Endodermal cell (in vitro differentiated cells): ENCODE data around the gene KLK7. TPM values are rescaled to one million over a fixed set of nuclear protein-coding genes. Genes with fewer than 3 reads are reported as not detected.

Experiments used
- DNase-seq: peaks from one replicate; pipeline ENCODE4 v3.0.0-alpha.2; 2017
- H3K27ac ChIP-seq: 2 replicates; pipeline ENCODE4 v1.5.1; 2013; ENCODE audit warnings: mild to moderate bottlenecking, low read depth, low read length, moderate library complexity
- H3K27me3 ChIP-seq: 2 replicates; pipeline ENCODE4 v1.6.1; 2013; ENCODE audit warnings: mild to moderate bottlenecking, low read length, moderate library complexity; ENCODE audit not compliant: insufficient read depth, control insufficient read depth, poor library complexity, severe bottlenecking
- H3K36me3 ChIP-seq: 2 replicates; pipeline ENCODE4 v1.7.0; 2013; ENCODE audit warnings: mild to moderate bottlenecking, low read length, moderate library complexity; ENCODE audit not compliant: control insufficient read depth, insufficient read depth
- H3K4me1 ChIP-seq: one replicate; pipeline ENCODE4 v1.7.0; 2013; ENCODE audit warnings: low read length; ENCODE audit not compliant: control insufficient read depth, insufficient read depth
- H3K4me3 ChIP-seq: 2 replicates; pipeline ENCODE4 v1.5.1; 2013; ENCODE audit warnings: mild to moderate bottlenecking, low read length, moderate library complexity
- H3K9ac ChIP-seq: 2 replicates; pipeline ENCODE4 v1.6.1; 2013; ENCODE audit warnings: mild to moderate bottlenecking, low read length, moderate library complexity; ENCODE audit not compliant: poor library complexity, severe bottlenecking; ENCODE audit errors: extremely low read depth
- H3K9me3 ChIP-seq: 2 replicates; pipeline ENCODE4 v1.6.1; 2013; ENCODE audit warnings: mild to moderate bottlenecking, low read length, moderate library complexity; ENCODE audit not compliant: control insufficient read depth
- H3K27ac Mint-ChIP-seq: 2 replicates; pipeline ENCODE4 v1.8.0; 2020; ENCODE audit warnings: mixed read lengths
- H3K27me3 Mint-ChIP-seq: 2 replicates; pipeline ENCODE4 v1.8.0; 2021; ENCODE audit warnings: mild to moderate bottlenecking, mixed read lengths; ENCODE audit not compliant: insufficient read depth
- H3K36me3 Mint-ChIP-seq: 2 replicates; pipeline ENCODE4 v1.8.0; 2020; ENCODE audit warnings: low read depth, mixed read lengths
- H3K4me1 Mint-ChIP-seq: 2 replicates; pipeline ENCODE4 v1.8.0; 2020; ENCODE audit warnings: mixed read lengths
- H3K4me3 Mint-ChIP-seq: 2 replicates; pipeline ENCODE4 v1.8.0; 2020; ENCODE audit warnings: mild to moderate bottlenecking, moderate library complexity, mixed read lengths
- H3K9me3 Mint-ChIP-seq: 2 replicates; pipeline ENCODE4 v1.8.0; 2020; ENCODE audit warnings: mild to moderate bottlenecking, mixed read lengths
- CTCF ChIP-seq: fragments of 200-600 bp; sonication (generic); conservative IDR thresholded peaks from 2 replicates; pipeline ENCODE4 v1.5.0; 2021; ENCODE audit warnings: antibody characterized with exemption, mild to moderate bottlenecking
- WGBS, 2 experiments: methylation state at CpG; one replicate each; pipeline versions ENCODE4 v1.1.5 to v1.1.7; 2013; ENCODE audit warnings: missing lambda C conversion rate in 2 of 2, mixed read lengths in 1 of 2; ENCODE audit not compliant: insufficient coverage in 1 of 2, insufficient read length in 1 of 2; 5-methylcytosine and 5-hydroxymethylcytosine counted together
- total RNA-seq, 2 donors: library from RNA; stranded (reverse); fragmentation: NEBNext Ultra II Directional in 1 of 2; extraction: Animal tissue kit (Norgen Biotek cat#: 25700) in 1 of 2; gene quantifications; 2 replicates in 1 of 2; 3 replicates in 1 of 2; pipeline ENCODE4 v1.2.1, GENCODE V29; 2021

The KLK7 gene
- total RNA-seq, 2 donors from 2014 or later = not detected

DNA sequence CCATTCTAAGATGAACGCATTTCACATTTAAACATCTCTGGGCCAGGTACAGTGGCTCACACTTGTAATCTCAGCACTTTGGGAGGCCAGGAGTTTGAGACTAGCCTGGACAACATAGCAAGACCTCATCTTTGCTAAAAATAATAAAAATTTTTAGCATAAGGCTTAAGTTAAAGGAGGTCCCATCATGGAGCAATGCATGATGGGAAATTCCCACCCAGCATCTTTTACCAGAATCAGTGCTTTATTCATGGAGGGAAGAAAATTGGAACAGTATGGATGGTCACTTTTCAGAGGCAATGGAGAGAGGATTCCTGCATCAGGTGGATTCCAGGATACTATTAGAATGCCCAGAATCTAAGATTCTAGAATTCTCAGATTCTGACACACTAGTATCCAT is 21.5 kb upstream of the KLK7 start:
- 77 to 97% methylated on average over 1 of the region's 1 CpG for WGBS, 2 experiments
- Mint-ChIP-seq H3K27me3 (peaks cover 65% of the 10 kb centered on the region), H3K36me3 (no peaks in the 10 kb centered on the region)

DNA sequence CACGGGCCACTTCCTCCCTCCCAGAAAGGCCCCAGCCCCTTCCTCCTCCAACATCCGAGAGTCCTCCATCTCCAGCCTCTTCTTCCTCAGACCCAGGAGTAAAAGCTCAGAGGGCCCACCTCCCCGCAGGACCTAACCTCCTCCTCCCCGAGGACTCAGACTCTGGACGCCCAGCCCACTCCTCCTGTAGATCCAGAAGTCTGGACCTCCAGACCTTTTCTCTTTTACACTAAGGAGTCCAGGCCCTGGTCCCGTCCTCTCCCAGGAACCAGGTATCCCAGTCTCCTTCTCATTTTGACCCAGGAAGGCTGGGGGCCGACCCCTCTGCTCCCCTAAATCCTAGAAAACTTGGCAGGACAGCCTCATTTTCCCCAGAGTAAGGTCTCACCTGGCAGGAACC is 19.6 kb upstream of the KLK7 start:
- Mint-ChIP-seq H3K27ac (no peak overlapping the region), H3K27me3 (peaks cover 57% of the 10 kb centered on the region), H3K36me3 (no peaks in the 10 kb centered on the region), H3K9me3 (no peaks in the 10 kb centered on the region), H3K4me3 (no peak overlapping the region), H3K4me1 (peaks cover 14% of the 10 kb centered on the region)
- Histone ChIP-seq H3K27me3 (peaks cover 12% of the 10 kb centered on the region), H3K27ac (no peak overlapping the region), H3K9me3 (no peaks in the 10 kb centered on the region), H3K36me3 (no peaks in the 10 kb centered on the region), H3K9ac (no peak overlapping the region), H3K4me3 (no peak overlapping the region), H3K4me1 (no peaks in the 10 kb centered on the region)
- DNase-seq = no peak
- no peak for TF ChIP-seq CTCF
- 82 to 96% methylated on average over 4 to 7 of the region's 7 CpGs for WGBS, 2 experiments

More for the DNA sequence above, 21.5 kb upstream of the KLK7 start:
- no peaks in the 10 kb centered on the region for H3K9me3 Mint-ChIP-seq
- no peak overlapping the region for H3K27ac Mint-ChIP-seq
- peaks cover 17% of the 10 kb centered on the region for H3K27me3 ChIP-seq
- H3K9me3 ChIP-seq = no peaks in the 10 kb centered on the region
- H3K4me1 ChIP-seq = no peaks in the 10 kb centered on the region
- no peaks in the 10 kb centered on the region for H3K36me3 ChIP-seq
- no peak overlapping the region for H3K4me3 ChIP-seq
- DNase-seq = no peak
- no peak overlapping the region for H3K4me3 Mint-ChIP-seq
- H3K4me1 Mint-ChIP-seq = peaks cover 14% of the 10 kb centered on the region
- TF ChIP-seq CTCF = no peak
- H3K27ac ChIP-seq = no peak overlapping the region
- H3K9ac ChIP-seq = no peak overlapping the region

GRCh38 chr19:51002542-51003311 is 19.0 kb upstream of the KLK7 start:
- Histone ChIP-seq H3K27ac (no peak overlapping the region), H3K9ac (no peak overlapping the region), H3K36me3 (no peaks in the 10 kb centered on the region), H3K9me3 (no peaks in the 10 kb centered on the region), H3K27me3 (peaks cover 14% of the 10 kb centered on the region), H3K4me3 (no peak overlapping the region), H3K4me1 (no peaks in the 10 kb centered on the region)
- H3K4me1 Mint-ChIP-seq = peaks cover 14% of the 10 kb centered on the region
- DNase-seq = peak; percentile 96
- peak overlapping the region; percentile 49 for H3K4me3 Mint-ChIP-seq
- WGBS, 2 experiments = 91 to 95% methylated on average over 30 to 42 of the region's 42 CpGs
- no peaks in the 10 kb centered on the region for H3K9me3 Mint-ChIP-seq
- no peak for TF ChIP-seq CTCF
- peak overlapping the region; percentile 68 for H3K27ac Mint-ChIP-seq
- H3K36me3 Mint-ChIP-seq = no peaks in the 10 kb centered on the region
- H3K27me3 Mint-ChIP-seq = peaks cover 61% of the 10 kb centered on the region
